ENCODE measurements around the gene TMED6.
"Not testable (repeated sequence)": the region's sequence is repeated elsewhere in the genome, so short reads cannot be mapped to it uniquely, and the experiment has no call there.

TMED6 gene

GRCh38 chr16:69363281-69363717 lies 11.7 kb upstream of the TMED6 start:
- H3K4me3 ChIP-seq (replicated peaks; ENCODE audit: low read depth, low read length): no peak overlapping the region
- TF ChIP-seq CTCF (IDR thresholded peaks at IDR 0.05; ENCODE audit: low read length, missing control alignments): no peak
- no peak for DNase-seq (ENCODE audit: low read depth)

GRCh38 chr16:69360070-69360469 lies 8.5 kb upstream of the TMED6 start:
- DNase-seq (ENCODE audit: low read depth); H3K4me3 ChIP-seq (replicated peaks; ENCODE audit: low read depth, low read length): not testable (repeated sequence)

GRCh38 chr16:69350536-69351133 lies 951 bp downstream of the TMED6 start:
- no peak for TF ChIP-seq CTCF (IDR thresholded peaks at IDR 0.05; ENCODE audit: low read length, missing control alignments)
- no peak overlapping the region for H3K4me3 ChIP-seq (replicated peaks; ENCODE audit: low read depth, low read length)
- DNase-seq (ENCODE audit: low read depth): no peak

- no peak for TF ChIP-seq CTCF (IDR thresholded peaks at IDR 0.05; ENCODE audit: low read length, missing control alignments)
- H3K4me3 ChIP-seq (replicated peaks; ENCODE audit: low read depth, low read length): no peak overlapping the region
- DNase-seq (ENCODE audit: low read depth): no peak
These were observed 2.0 kb downstream of the TMED6 start for GRCh38 chr16:69349536-69349935.

- H3K4me3 ChIP-seq (replicated peaks; ENCODE audit: low read depth, low read length): no peak overlapping the region
- no peak for DNase-seq (ENCODE audit: low read depth)
- no peak for TF ChIP-seq CTCF (IDR thresholded peaks at IDR 0.05; ENCODE audit: low read length, missing control alignments)
These were observed 3.4 kb downstream of the TMED6 start for GRCh38 chr16:69348222-69348621.

- TF ChIP-seq CTCF (IDR thresholded peaks at IDR 0.05; ENCODE audit: low read length, missing control alignments): no peak
- no peak overlapping the region for H3K4me3 ChIP-seq (replicated peaks; ENCODE audit: low read depth, low read length)
- DNase-seq (ENCODE audit: low read depth): no peak
These were observed 4.9 kb downstream of the TMED6 start for GRCh38 chr16:69346683-69347082.

- H3K4me3 ChIP-seq (replicated peaks; ENCODE audit: low read depth, low read length): no peak overlapping the region
- no peak for DNase-seq (ENCODE audit: low read depth)
- TF ChIP-seq CTCF (IDR thresholded peaks at IDR 0.05; ENCODE audit: low read length, missing control alignments): no peak
These were observed 5.7 kb downstream of the TMED6 start for GRCh38 chr16:69345923-69346322.
